RWPE2 (cell line): ENCODE results near the gene KRTAP10-1.
"Not testable (repeated sequence)": the region's sequence is repeated elsewhere in the genome, so short reads cannot be mapped to it uniquely, and the experiment has no call there.

ENCODE experiments used
- ATAC-seq: fragments of 200-7000 bp; cut with Tn5 transposase; 3 replicates; pipeline ENCODE4 v1.9.1; 2021; ENCODE audit warnings: low read depth
- DNase-seq: peaks from one replicate; pipeline ENCODE4 v3.0.0-alpha.2; 2020; ENCODE audit warnings: low spot score
- H3K27ac ChIP-seq: fragments of 450-650 bp; 2 replicates; pipeline ENCODE4 v1.5.1; 2017; ENCODE audit warnings: mild to moderate bottlenecking; ENCODE audit not compliant: poor library complexity, severe bottlenecking
- H3K27me3 ChIP-seq: fragments of 250-450 bp; sonication (Bioruptor Pico); 2 replicates; pipeline ENCODE4 v1.5.1; 2021; ENCODE audit warnings: mild to moderate bottlenecking, moderate library complexity; ENCODE audit not compliant: insufficient read depth, poor library complexity, severe bottlenecking
- H3K36me3 ChIP-seq: fragments of 250-450 bp; sonication (Bioruptor Pico); 2 replicates; pipeline ENCODE4 v1.5.1; 2020; ENCODE audit warnings: low read depth, mild to moderate bottlenecking, moderate library complexity
- H3K4me1 ChIP-seq: fragments of 250-450 bp; sonication (Bioruptor Pico); 2 replicates; pipeline ENCODE4 v1.5.1; 2021; ENCODE audit warnings: mild to moderate bottlenecking, moderate library complexity; ENCODE audit not compliant: insufficient read depth, poor library complexity, severe bottlenecking
- H3K4me3 ChIP-seq: fragments of 250-450 bp; sonication (Bioruptor Pico); 2 replicates; pipeline ENCODE4 v1.5.1; 2021; ENCODE audit warnings: mild to moderate bottlenecking, moderate library complexity; ENCODE audit not compliant: severe bottlenecking
- H3K9me3 ChIP-seq: fragments of 250-450 bp; sonication (Bioruptor Pico); 2 replicates; pipeline ENCODE4 v1.5.1; 2021; ENCODE audit warnings: mild to moderate bottlenecking, moderate library complexity; ENCODE audit not compliant: severe bottlenecking
- CTCF ChIP-seq: fragments of 450-650 bp; IDR thresholded peaks from one replicate; pipeline ENCODE4 v1.5.1; 2017; ENCODE audit warnings: mild to moderate bottlenecking, moderate library complexity; ENCODE audit not compliant: poor library complexity, severe bottlenecking

The KRTAP10-1 gene

GRCh38 chr21:44564886-44565598 is 25.0 kb upstream of the KRTAP10-1 start:
- Histone ChIP-seq H3K27ac (no peak overlapping the region), H3K27me3 (peaks cover 5% of the 10 kb centered on the region), H3K9me3 (no peaks in the 10 kb centered on the region), H3K4me3 (no peak overlapping the region), H3K4me1 (no peaks in the 10 kb centered on the region), H3K36me3 (no peaks in the 10 kb centered on the region)
- TF ChIP-seq CTCF, result no peak
- ATAC-seq, result no peak
- no peak for DNase-seq

GRCh38 chr21:44564099-44564498 is 24.1 kb upstream of the KRTAP10-1 start:
- Histone ChIP-seq H3K4me1 (no peaks in the 10 kb centered on the region), H3K9me3 (no peaks in the 10 kb centered on the region), H3K4me3 (no peak overlapping the region), H3K27ac (no peak overlapping the region), H3K27me3 (peaks cover 5% of the 10 kb centered on the region), H3K36me3 (no peaks in the 10 kb centered on the region)
- DNase-seq (no peak), ATAC-seq (no peak)
- no peak for TF ChIP-seq CTCF

GRCh38 chr21:44558695-44559094 is 18.7 kb upstream of the KRTAP10-1 start, which contains the start of gene KRTAP10-3:
KRTAP10-3 (minus strand) TSS chr21:44558795; CDS start chr21:44558715, 80 bp downstream.
- H3K27me3 ChIP-seq, result peaks cover 20% of the 10 kb centered on the region
- H3K4me1 ChIP-seq, result no peaks in the 10 kb centered on the region
- no peak within 1 kb of the TSS for H3K4me3 ChIP-seq
- TF ChIP-seq CTCF, result no peak
- no peaks in the 10 kb centered on the region for H3K36me3 ChIP-seq
- ATAC-seq (no peak), DNase-seq (no peak)
- no peaks in the 10 kb centered on the region for H3K9me3 ChIP-seq
- H3K27ac ChIP-seq, result no peak within 1 kb of the TSS

- H3K9me3 ChIP-seq, H3K27ac ChIP-seq, H3K4me3 ChIP-seq, ATAC-seq, H3K36me3 ChIP-seq, H3K4me1 ChIP-seq, DNase-seq: not testable (repeated sequence)
- peaks cover 20% of the 10 kb centered on the region for H3K27me3 ChIP-seq
Observed at GRCh38 chr21:44558329-44558675, 18.3 kb upstream of the KRTAP10-1 start.

GRCh38 chr21:44557491-44558328 is 17.7 kb upstream of the KRTAP10-1 start:
- Histone ChIP-seq H3K4me1 (no peaks in the 10 kb centered on the region), H3K4me3 (no peak overlapping the region), H3K27ac (no peak overlapping the region), H3K36me3 (no peaks in the 10 kb centered on the region), H3K27me3 (peaks cover 20% of the 10 kb centered on the region), H3K9me3 (no peaks in the 10 kb centered on the region)
- TF ChIP-seq CTCF, result no peak
- peak; percentile 50 for DNase-seq
- no peak for ATAC-seq
